GM12878 (cell line): Measurements from ENCODE around the gene RBM48. TPM values are rescaled to one million over a fixed set of nuclear protein-coding genes. Genes with fewer than 3 reads are reported as not detected.

Source experiments
- ATF2 ChIP-seq: IDR thresholded peaks from 2 replicates; pipeline ENCODE4 v1.6.1; 2012; ENCODE audit warnings: low read length, inconsistent platforms
- ATF7 ChIP-seq: fragments of 450-650 bp; IDR thresholded peaks from 2 replicates; pipeline ENCODE4 v1.6.1; 2016; ENCODE audit warnings: low read depth, mild to moderate bottlenecking
- BCL11A ChIP-seq: IDR thresholded peaks from 2 replicates; pipeline ENCODE4 v1.6.1; 2011; ENCODE audit warnings: low read depth, low read length
- CEBPZ ChIP-seq: fragments of 150-350 bp; IDR thresholded peaks from 2 replicates; pipeline ENCODE4 v1.6.1; 2016; ENCODE audit warnings: low read depth, low read length
- CREB1 ChIP-seq: IDR thresholded peaks from 2 replicates; pipeline ENCODE4 v1.6.1; 2012; ENCODE audit warnings: low read depth, mild to moderate bottlenecking, inconsistent platforms
- EZH2 ChIP-seq: IDR thresholded peaks from 2 replicates; pipeline ENCODE4 v1.6.1; 2012; ENCODE audit warnings: low read depth, mild to moderate bottlenecking, control low read depth, inconsistent platforms, low read length, borderline replicate concordance; ENCODE audit not compliant: control insufficient read depth
- FOXM1 ChIP-seq: IDR thresholded peaks from 2 replicates; pipeline ENCODE4 v1.6.1; 2012; ENCODE audit warnings: low read depth, mild to moderate bottlenecking, inconsistent platforms, low read length, moderate library complexity
- HCFC1 ChIP-seq: fragments of 150-350 bp; IDR thresholded peaks from 2 replicates; pipeline ENCODE4 v1.6.1; 2014; ENCODE audit warnings: low read length
- IKZF1 ChIP-seq: fragments of 450-650 bp; conservative IDR thresholded peaks from 2 replicates; pipeline ENCODE4 v1.6.1; 2017; ENCODE audit warnings: antibody characterized with exemption, mild to moderate bottlenecking
- JUNB ChIP-seq: IDR thresholded peaks from 2 replicates; pipeline ENCODE4 v1.6.1; 2016; ENCODE audit warnings: antibody characterized with exemption, mild to moderate bottlenecking
- MLLT1 ChIP-seq: fragments of 450-650 bp; IDR thresholded peaks from 2 replicates; pipeline ENCODE4 v1.6.1; 2016; ENCODE audit warnings: mild to moderate bottlenecking
- NFYA ChIP-seq: IDR thresholded peaks from 2 replicates; pipeline ENCODE4 v1.6.1; 2011; ENCODE audit warnings: low read depth, mild to moderate bottlenecking, low read length, improper control_type of control experiment, borderline replicate concordance
- NR2F1 ChIP-seq: fragments of 450-650 bp; conservative IDR thresholded peaks from 2 replicates; pipeline ENCODE4 v1.6.1; 2017; ENCODE audit warnings: mild to moderate bottlenecking
- RUNX3 ChIP-seq: IDR thresholded peaks from 2 replicates; pipeline ENCODE4 v1.6.1; 2012; ENCODE audit warnings: low read length, inconsistent platforms
- SPI1 ChIP-seq: IDR thresholded peaks from 2 replicates; pipeline ENCODE4 v1.6.1; 2011; ENCODE audit warnings: low read depth, mild to moderate bottlenecking, low read length, moderate library complexity, borderline replicate concordance; ENCODE audit not compliant: insufficient read depth
- SREBF2 ChIP-seq: IDR thresholded peaks from 2 replicates; pipeline ENCODE4 v1.6.1; 2012; ENCODE audit warnings: mild to moderate bottlenecking, low read length
- SUPT20H ChIP-seq: IDR thresholded peaks from 2 replicates; pipeline ENCODE4 v1.6.1; 2011; ENCODE audit warnings: low read depth, mild to moderate bottlenecking, low read length, moderate library complexity, borderline replicate concordance; ENCODE audit not compliant: control insufficient read depth
- TAF1 ChIP-seq: IDR thresholded peaks from 2 replicates; pipeline ENCODE4 v1.6.1; 2011; ENCODE audit warnings: mild to moderate bottlenecking, low read depth, low read length, borderline replicate concordance
- TBL1XR1 ChIP-seq: IDR thresholded peaks from 2 replicates; pipeline ENCODE4 v1.6.1; 2012; ENCODE audit warnings: low read depth, low read length, improper control_type of control experiment
- YY1 ChIP-seq: IDR thresholded peaks from 2 replicates; pipeline ENCODE4 v1.6.1; 2011; ENCODE audit warnings: low read depth, mild to moderate bottlenecking, low read length
- ZNF207 ChIP-seq: fragments of 450-650 bp; IDR thresholded peaks from 2 replicates; pipeline ENCODE4 v1.6.1; 2014; ENCODE audit warnings: antibody characterized with exemption, mild to moderate bottlenecking, borderline replicate concordance
- ZSCAN29 ChIP-seq: fragments of 450-650 bp; IDR thresholded peaks from 2 replicates; pipeline ENCODE4 v1.6.1; 2017; ENCODE audit warnings: mild to moderate bottlenecking, moderate library complexity
- polyA plus RNA-seq, 11 experiments: library from polyadenylated mRNA; depleted of rRNA in 4 of 11; unstranded in 6 of 11; stranded (reverse) in 5 of 11; fragments of >200 nt; fragmentation: Nextera tagmentation in 4 of 11; fragmentation: Illumina TruSeq in 1 of 11; extraction: Ambion mirVana in 4 of 11; extraction: Trizol in 1 of 11; gene quantifications; 1 replicate in 1 of 11; 2 replicates in 10 of 11; pipeline versions ENCODE4 v1.2.1 to v1.2.3, GENCODE V29; 2011 to 2016; ENCODE audit warnings: inconsistent platforms in 2 of 11, missing spikeins in 2 of 11, low read depth in 1 of 11
- total RNA-seq, 4 experiments: library from RNA; depleted of rRNA in 3 of 4; stranded (reverse); fragments of >200 nt in 3 of 4; fragmentation: Illumina TruSeq in 1 of 4; extraction: Trizol in 1 of 4; gene quantifications; 2 replicates each; pipeline versions ENCODE4 v1.2.1 to v1.2.3, GENCODE V29; 2013 to 2021

Gene RBM48
- total and polyA plus RNA-seq, 10 of the 15 experiments (the other 5 are each of a cell fraction or from before 2014, with no cell fraction given) = 8.5 to 14.7 (median 11.6) TPM

GRCh38 chr7:92527300-92528187, 1.1 kb upstream of the RBM48 start (continued):
- TF ChIP-seq SUPT20H = no peak
- 0 out of 2 replicates have a peak, but pooled peaks have one; percentile 26 for TF ChIP-seq TAF1
- peak; percentile 12; the same call in 1 of the 2 replicates for TF ChIP-seq IKZF1
- TF ChIP-seq NFYA = no peak
- peak; percentile 34; the same call in 1 of the 2 replicates for TF ChIP-seq FOXM1
- peak; percentile 59; the same call in 1 of the 2 replicates for TF ChIP-seq CREB1
- no peak for TF ChIP-seq JUNB
- TF ChIP-seq SPI1 = no peak
- TF ChIP-seq ATF2 = peak; percentile 32; the same call in 1 of the 2 replicates
- TF ChIP-seq YY1 = 0 out of 2 replicates have a peak, but pooled peaks have one; percentile 10
- TF ChIP-seq ATF7 = no peak
- no peak for TF ChIP-seq MLLT1
- TF ChIP-seq NR2F1 = no peak
- no peak for TF ChIP-seq EZH2
- TF ChIP-seq TBL1XR1 = no peak
- TF ChIP-seq ZNF207 = no peak
- TF ChIP-seq CEBPZ = no peak
- no peak for TF ChIP-seq ZSCAN29
- TF ChIP-seq HCFC1 = no peak
- peak; percentile 89 for TF ChIP-seq RUNX3
- no peak for TF ChIP-seq SREBF2
- TF ChIP-seq BCL11A = no peak
